Stimulated activated CD4-positive, alpha-beta T cell treated with anti-CD3 and anti-CD28 coated beads, Interleukin-1b, Interleukin-23, amount 100 ng/mL, for 24 hours (primary cell): Measurements from ENCODE around the gene ROBO1.

Experiments
- DNase-seq, 4 experiments: peaks; one replicate each; pipeline ENCODE4 v3.0.0-alpha.2; 2020; ENCODE audit warnings: low read depth in 4 of 4, low spot score in 1 of 4

The ROBO1 gene

GRCh38 chr3:78665776-78666469 lies 1101.9 kb downstream of the ROBO1 start:
- no peak for DNase-seq

GRCh38 chr3:78665101-78665500 lies 1102.7 kb downstream of the ROBO1 start:
- DNase-seq, result no peak

DNA sequence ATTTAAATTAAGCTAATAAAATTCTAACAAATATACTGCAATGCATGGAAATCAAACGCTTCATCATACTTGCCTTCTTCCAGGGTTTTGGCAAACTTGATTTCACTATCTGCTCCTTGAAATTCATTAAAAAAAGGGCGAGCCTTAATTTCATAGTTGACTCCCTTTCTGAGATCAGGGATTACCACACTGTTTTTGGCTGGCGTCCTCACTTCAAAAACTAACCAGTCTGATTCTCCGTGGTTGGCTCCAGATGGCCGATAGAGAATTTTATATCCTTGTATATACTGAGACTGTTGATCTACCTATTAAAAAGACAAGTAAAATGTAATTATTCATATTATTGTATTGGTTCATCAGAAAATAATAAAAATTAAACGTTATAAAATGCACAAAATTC lies 1106.8 kb downstream of the ROBO1 start:
- no peak for DNase-seq

GRCh38 chr3:78659386-78659987 lies 1108.3 kb downstream of the ROBO1 start:
- DNase-seq, result no peak

- DNase-seq, result no peak
Measured at GRCh38 chr3:78647726-78648125, 1120.1 kb downstream of the ROBO1 start.

DNA sequence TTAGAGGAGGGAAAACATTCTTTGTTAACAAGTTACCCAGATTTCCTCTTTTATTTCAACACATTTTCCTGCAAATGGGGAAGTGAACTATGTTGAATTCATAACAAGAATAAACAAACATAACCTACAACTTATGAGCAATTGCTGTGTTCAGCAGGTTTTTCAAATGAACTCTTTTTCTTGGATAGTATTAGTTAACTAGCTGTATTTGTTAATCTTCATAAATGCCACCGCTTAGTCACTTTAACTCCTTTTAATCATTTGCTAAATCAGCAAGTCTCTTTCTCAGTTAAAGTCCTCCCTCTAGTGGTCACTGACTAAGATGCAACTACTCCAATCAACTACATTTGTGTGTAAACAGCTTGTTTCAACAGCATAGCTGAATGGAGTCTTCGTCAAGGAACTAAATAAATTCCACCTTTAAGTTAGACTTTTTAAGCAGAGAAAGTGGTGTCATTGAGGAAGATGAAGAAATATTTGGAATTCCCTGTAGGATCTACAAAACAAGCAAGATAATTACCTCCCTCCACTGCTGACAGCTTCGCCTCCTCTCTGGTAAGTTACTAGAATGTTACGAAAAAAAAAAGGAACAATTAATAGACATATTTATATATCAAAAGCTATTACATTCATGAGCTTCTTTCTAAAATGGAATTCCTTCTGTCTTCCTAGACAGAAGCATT lies 1122.0 kb downstream of the ROBO1 start:
- DNase-seq, result no peak

- DNase-seq, result no peak
Measured at GRCh38 chr3:78644847-78645246, 1123.0 kb downstream of the ROBO1 start.

GRCh38 chr3:78642226-78643035 lies 1125.4 kb downstream of the ROBO1 start:
- DNase-seq, result no peak

- DNase-seq, result no peak
Measured at GRCh38 chr3:78641703-78642102, 1126.1 kb downstream of the ROBO1 start.

DNA sequence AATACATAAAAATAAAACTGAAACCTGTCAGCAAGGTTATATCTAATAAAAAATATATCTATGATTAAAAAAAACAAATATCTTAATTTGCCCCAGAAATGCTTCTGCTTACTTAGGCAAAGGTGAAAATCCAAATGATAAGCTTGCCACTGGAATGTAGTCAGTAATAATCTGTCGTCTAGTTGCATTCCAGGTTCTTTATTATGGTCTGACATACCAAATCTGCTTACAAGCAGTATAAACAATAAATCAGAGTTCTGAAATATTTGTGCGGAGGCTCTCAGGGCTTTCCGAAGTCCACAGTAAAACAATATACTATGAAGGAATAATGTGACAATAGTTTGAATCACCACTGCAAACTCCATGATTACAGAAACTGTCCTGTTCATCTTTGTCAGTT lies 1133.5 kb downstream of the ROBO1 start:
- DNase-seq, result no peak

- no peak for DNase-seq
Measured at GRCh38 chr3:78633626-78634025, 1134.2 kb downstream of the ROBO1 start.

DNA sequence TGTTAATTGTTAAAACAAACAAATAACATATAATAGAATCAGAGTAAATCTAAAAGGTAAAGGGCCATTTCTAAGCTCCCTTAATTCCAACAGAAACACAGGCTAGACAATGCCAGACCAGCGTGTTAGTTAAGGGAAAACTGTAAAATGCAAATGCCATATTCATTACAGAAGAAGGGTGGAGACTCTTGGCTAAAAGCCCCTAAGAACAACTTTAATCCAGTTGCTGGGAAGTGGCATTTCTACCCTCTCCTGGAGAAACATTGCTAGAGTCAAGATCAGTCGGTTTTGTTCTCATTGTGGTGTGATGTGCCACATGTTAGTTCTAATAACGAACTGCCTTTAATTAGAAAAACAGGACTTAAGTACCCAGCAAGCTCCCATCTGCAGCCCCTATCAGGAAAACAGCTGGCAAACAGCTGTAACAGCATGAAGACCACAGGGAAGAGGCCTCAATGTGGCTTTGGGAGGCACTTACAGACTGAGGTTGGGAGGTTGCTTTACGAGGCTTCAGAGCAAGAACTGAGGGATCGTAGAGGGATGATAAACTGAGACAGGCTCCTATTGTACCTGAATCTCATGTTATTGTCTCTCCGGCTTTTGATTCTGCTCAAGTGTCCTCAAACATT lies 1134.8 kb downstream of the ROBO1 start:
- no peak for DNase-seq

DNA sequence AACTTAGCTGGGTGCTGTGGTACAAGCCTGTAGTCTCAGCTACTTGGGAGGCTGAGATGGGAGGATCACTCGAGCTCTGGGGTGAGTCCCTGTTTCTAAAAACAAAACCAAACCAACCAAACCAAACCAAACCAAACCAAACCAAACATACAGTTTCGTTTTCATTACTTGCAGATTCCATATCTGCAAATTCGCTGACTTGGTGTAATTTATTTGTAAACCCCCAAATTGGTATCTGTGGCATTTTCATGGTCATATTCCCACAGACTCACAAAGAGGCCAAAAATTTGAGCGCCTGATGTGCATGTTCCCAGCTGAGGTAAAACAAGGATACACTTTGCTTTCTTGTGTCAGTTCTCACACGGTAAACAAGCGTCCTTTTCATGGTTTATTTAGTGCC lies 1138.3 kb downstream of the ROBO1 start:
- DNase-seq, result no peak

DNA sequence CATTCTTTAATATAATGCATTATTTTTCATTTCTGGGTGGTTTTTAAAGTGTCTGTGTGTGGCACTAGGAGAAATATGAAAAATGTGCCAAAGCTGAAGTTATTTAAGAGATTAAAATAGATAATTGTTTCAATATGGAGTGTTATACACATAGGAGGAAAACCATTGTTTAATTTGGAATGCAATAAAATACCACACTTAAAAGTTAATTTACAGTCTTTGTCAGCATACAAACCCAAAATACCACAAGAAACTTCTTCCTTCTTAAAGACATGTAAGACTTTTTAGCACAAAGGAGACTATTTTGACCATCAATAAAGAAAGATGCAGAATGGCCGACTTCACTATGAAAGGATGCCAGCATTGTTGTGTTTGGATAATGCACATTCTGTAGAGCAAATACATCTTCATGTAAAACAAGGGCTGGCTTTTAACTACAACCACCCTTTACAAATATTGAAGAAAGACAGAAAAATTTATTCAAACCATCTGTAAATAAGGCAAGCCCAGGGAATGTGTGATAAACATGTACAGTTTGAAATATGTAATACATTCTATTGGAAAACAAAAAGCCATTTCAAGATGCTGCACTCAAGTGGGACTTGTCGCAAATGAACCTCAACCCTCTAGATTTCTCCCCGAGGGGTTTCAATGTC lies 1146.6 kb downstream of the ROBO1 start:
- DNase-seq, result no peak

DNA sequence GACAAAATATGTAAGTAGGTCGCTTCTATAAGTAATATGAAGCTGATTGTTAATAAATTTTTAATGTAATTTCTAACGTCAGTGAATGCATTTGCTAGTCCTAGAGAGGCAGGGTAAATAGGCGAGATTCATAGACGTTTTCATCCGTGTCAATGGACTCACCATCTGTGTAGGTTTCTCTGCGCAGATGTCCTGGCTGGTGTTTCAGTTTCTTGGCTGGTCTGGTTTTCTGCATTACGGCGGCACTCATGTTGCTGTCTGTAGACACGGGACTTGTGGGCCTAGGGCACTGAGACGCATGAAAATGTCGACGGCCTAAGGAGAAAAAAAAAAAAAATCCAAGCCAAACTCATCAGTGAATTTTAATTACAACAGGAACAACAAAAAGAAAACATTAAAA lies 1153.3 kb downstream of the ROBO1 start:
- DNase-seq, result no peak

DNA sequence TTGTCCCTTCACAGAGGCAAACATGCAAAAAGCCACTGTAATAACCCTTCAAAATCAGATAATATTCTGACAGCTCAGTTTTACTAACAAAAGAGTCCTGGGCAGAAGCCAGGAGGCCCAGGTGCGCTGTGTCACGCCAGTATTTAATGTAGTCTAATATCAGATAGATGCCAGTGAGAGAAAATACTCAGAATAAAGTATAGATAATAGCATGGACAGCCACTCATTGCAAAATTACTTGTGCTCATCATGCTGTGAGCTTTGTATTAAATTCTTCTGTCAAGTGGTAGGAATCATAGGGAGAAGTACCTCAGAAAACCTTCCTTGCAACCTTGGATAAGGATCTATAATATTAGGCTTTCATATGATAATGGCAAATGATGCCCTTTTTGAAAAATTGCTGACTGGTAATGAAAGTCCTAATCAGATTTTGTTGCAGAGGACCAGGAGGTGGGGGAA lies 1154.3 kb downstream of the ROBO1 start:
- no peak for DNase-seq

- no peak for DNase-seq
Measured at GRCh38 chr3:78611278-78611677, 1156.5 kb downstream of the ROBO1 start.

GRCh38 chr3:78610462-78611125 lies 1157.2 kb downstream of the ROBO1 start:
- DNase-seq, result no peak

GRCh38 chr3:78606756-78607155 lies 1161.0 kb downstream of the ROBO1 start:
- DNase-seq, result no peak

GRCh38 chr3:78605178-78605577 lies 1162.6 kb downstream of the ROBO1 start:
- DNase-seq, result no peak
